MG63 (cell line): ENCODE data around the gene SERPINH1. TPM values are rescaled to one million over a fixed set of nuclear protein-coding genes. Genes with fewer than 3 reads are reported as not detected.

ENCODE experiments used
- DNase-seq: peaks from one replicate; pipeline ENCODE4 v3.0.0-alpha.2; 2020
- H3K27me3 ChIP-seq: fragments of 250-450 bp; sonication (Bioruptor Pico); 2 replicates; pipeline ENCODE4 v1.5.1; 2020; ENCODE audit warnings: mild to moderate bottlenecking, moderate library complexity
- H3K36me3 ChIP-seq: fragments of 250-450 bp; sonication (Bioruptor Pico); 2 replicates; pipeline ENCODE4 v1.5.1; 2020; ENCODE audit warnings: mild to moderate bottlenecking, moderate library complexity
- H3K4me3 ChIP-seq: fragments of 250-450 bp; sonication (Bioruptor Pico); 2 replicates; pipeline ENCODE4 v1.5.1; 2020; ENCODE audit warnings: mild to moderate bottlenecking, moderate library complexity
- H3K9me3 ChIP-seq: fragments of 250-450 bp; sonication (Bioruptor Pico); 2 replicates; pipeline ENCODE4 v1.5.1; 2020; ENCODE audit warnings: mild to moderate bottlenecking, moderate library complexity
- total RNA-seq: library from RNA; depleted of rRNA; stranded (reverse); fragments of >200 nt; shearing (Covaris generic); gene quantifications from 2 replicates; pipeline ENCODE4 v1.2.3, GENCODE V29; 2014; ENCODE audit warnings: low replicate concordance

SERPINH1 gene
- total RNA-seq, 1 experiment from 2014 or later = 1,275 TPM

GRCh38 chr11:75527130-75527529, 34.9 kb upstream of the SERPINH1 start:
- H3K9me3 ChIP-seq = no peaks in the 10 kb centered on the region
- DNase-seq = no peak

GRCh38 chr11:75527938-75528735, 33.9 kb upstream of the SERPINH1 start:
- Histone ChIP-seq H3K9me3 (no peaks in the 10 kb centered on the region), H3K36me3 (no peaks in the 10 kb centered on the region), H3K4me3 (no peak overlapping the region), H3K27me3 (peaks cover 4% of the 10 kb centered on the region; the same call in 1 of the 2 replicates)
- DNase-seq = no peak

More at GRCh38 chr11:75527130-75527529, 34.9 kb upstream of the SERPINH1 start:
- no peak overlapping the region for H3K4me3 ChIP-seq
- H3K27me3 ChIP-seq = peaks cover 4% of the 10 kb centered on the region; the same call in 1 of the 2 replicates
- H3K36me3 ChIP-seq = no peaks in the 10 kb centered on the region

GRCh38 chr11:75530577-75530976, 31.5 kb upstream of the SERPINH1 start:
- no peak for DNase-seq
- Histone ChIP-seq H3K9me3 (no peaks in the 10 kb centered on the region), H3K27me3 (no peaks in the 10 kb centered on the region), H3K36me3 (no peaks in the 10 kb centered on the region), H3K4me3 (no peak overlapping the region)

- no peaks in the 10 kb centered on the region for H3K27me3 ChIP-seq
- no peaks in the 10 kb centered on the region for H3K36me3 ChIP-seq
- no peaks in the 10 kb centered on the region for H3K9me3 ChIP-seq
- H3K4me3 ChIP-seq = no peak overlapping the region
- DNase-seq = no peak
Measured at GRCh38 chr11:75531325-75531724, 30.7 kb upstream of the SERPINH1 start.

GRCh38 chr11:75532200-75533048, 29.6 kb upstream of the SERPINH1 start:
- H3K36me3 ChIP-seq = no peaks in the 10 kb centered on the region
- no peaks in the 10 kb centered on the region for H3K27me3 ChIP-seq
- H3K4me3 ChIP-seq = no peak overlapping the region
- H3K9me3 ChIP-seq = no peaks in the 10 kb centered on the region
- DNase-seq = peak; percentile 45

- H3K36me3 ChIP-seq = no peaks in the 10 kb centered on the region
- no peaks in the 10 kb centered on the region for H3K27me3 ChIP-seq
- H3K9me3 ChIP-seq = no peaks in the 10 kb centered on the region
- no peak overlapping the region for H3K4me3 ChIP-seq
- no peak for DNase-seq
Measured at GRCh38 chr11:75533896-75534258, 28.2 kb upstream of the SERPINH1 start.

- Histone ChIP-seq H3K9me3 (no peaks in the 10 kb centered on the region), H3K36me3 (no peaks in the 10 kb centered on the region), H3K27me3 (no peaks in the 10 kb centered on the region), H3K4me3 (no peak overlapping the region)
- DNase-seq = no peak
Measured at GRCh38 chr11:75534259-75535069, 27.6 kb upstream of the SERPINH1 start.

GRCh38 chr11:75535071-75535470, 27.0 kb upstream of the SERPINH1 start:
- Histone ChIP-seq H3K9me3 (no peaks in the 10 kb centered on the region), H3K4me3 (no peak overlapping the region), H3K36me3 (no peaks in the 10 kb centered on the region), H3K27me3 (no peaks in the 10 kb centered on the region)
- DNase-seq = no peak

- H3K27me3 ChIP-seq = no peaks in the 10 kb centered on the region
- no peaks in the 10 kb centered on the region for H3K9me3 ChIP-seq
- DNase-seq = no peak
- no peaks in the 10 kb centered on the region for H3K36me3 ChIP-seq
- H3K4me3 ChIP-seq = no peak overlapping the region
Measured at GRCh38 chr11:75536786-75537641, 25.0 kb upstream of the SERPINH1 start.

GRCh38 chr11:75537740-75538139, 24.3 kb upstream of the SERPINH1 start:
- DNase-seq = no peak
- Histone ChIP-seq H3K36me3 (no peaks in the 10 kb centered on the region), H3K9me3 (no peaks in the 10 kb centered on the region), H3K27me3 (no peaks in the 10 kb centered on the region), H3K4me3 (no peak overlapping the region)

GRCh38 chr11:75538150-75538942, 23.7 kb upstream of the SERPINH1 start:
- H3K4me3 ChIP-seq = no peak overlapping the region
- no peaks in the 10 kb centered on the region for H3K9me3 ChIP-seq
- no peaks in the 10 kb centered on the region for H3K36me3 ChIP-seq
- DNase-seq = no peak
- H3K27me3 ChIP-seq = no peaks in the 10 kb centered on the region

GRCh38 chr11:75539459-75540334, 22.4 kb upstream of the SERPINH1 start:
- Histone ChIP-seq H3K27me3 (no peaks in the 10 kb centered on the region), H3K4me3 (no peak overlapping the region), H3K9me3 (no peaks in the 10 kb centered on the region), H3K36me3 (no peaks in the 10 kb centered on the region)
- no peak for DNase-seq

- Histone ChIP-seq H3K27me3 (no peaks in the 10 kb centered on the region), H3K4me3 (no peak overlapping the region), H3K36me3 (no peaks in the 10 kb centered on the region), H3K9me3 (no peaks in the 10 kb centered on the region)
- DNase-seq = peak; percentile 28
Measured at GRCh38 chr11:75541193-75542087, 20.6 kb upstream of the SERPINH1 start.

GRCh38 chr11:75542088-75542438, 20.0 kb upstream of the SERPINH1 start:
- Histone ChIP-seq H3K27me3 (no peaks in the 10 kb centered on the region), H3K36me3 (no peaks in the 10 kb centered on the region), H3K9me3 (no peaks in the 10 kb centered on the region), H3K4me3 (no peak overlapping the region)
- no peak for DNase-seq
